ENCODE data around the gene ELF1.
"Not testable (repeated sequence)": the region's sequence is repeated elsewhere in the genome, so short reads cannot be mapped to it uniquely, and the experiment has no call there.

The ELF1 gene

GRCh38 chr13:41042419-41042818 lies 23.3 kb upstream of the ELF1 start:
- DNase-seq (ENCODE audit: low spot score), result not testable (repeated sequence)

- DNase-seq (ENCODE audit: low spot score), result no peak
These were observed 21.6 kb upstream of the ELF1 start for GRCh38 chr13:41040584-41041334.

- no peak for DNase-seq (ENCODE audit: low spot score)
These were observed 20.6 kb upstream of the ELF1 start for GRCh38 chr13:41039746-41040145.

GRCh38 chr13:41036557-41036956 lies 17.4 kb upstream of the ELF1 start:
- DNase-seq (ENCODE audit: low spot score), result not testable (repeated sequence)

GRCh38 chr13:41034881-41035280 lies 15.8 kb upstream of the ELF1 start:
- DNase-seq (ENCODE audit: low spot score), result no peak

- DNase-seq (ENCODE audit: low spot score), result no peak
These were observed 15.3 kb upstream of the ELF1 start for GRCh38 chr13:41034382-41034781.

- no peak for DNase-seq (ENCODE audit: low spot score)
These were observed 13.7 kb upstream of the ELF1 start for GRCh38 chr13:41032691-41033376.

GRCh38 chr13:41029629-41030028 lies 10.5 kb upstream of the ELF1 start:
- DNase-seq (ENCODE audit: low spot score), result no peak

GRCh38 chr13:41028051-41028450 lies 8.9 kb upstream of the ELF1 start:
- no peak for DNase-seq (ENCODE audit: low spot score)

GRCh38 chr13:41026788-41027187 lies 7.7 kb upstream of the ELF1 start:
- no peak for DNase-seq (ENCODE audit: low spot score)

GRCh38 chr13:41025518-41025917 lies 6.4 kb upstream of the ELF1 start:
- no peak for DNase-seq (ENCODE audit: low spot score)

- no peak for DNase-seq (ENCODE audit: low spot score)
These were observed 647 bp upstream of the ELF1 start for GRCh38 chr13:41019578-41020347.

- no peak for DNase-seq (ENCODE audit: low spot score)
These were observed 541 bp downstream of the ELF1 start for GRCh38 chr13:41018602-41018948.

GRCh38 chr13:41017817-41018601 lies 1.1 kb downstream of the ELF1 start:
- DNase-seq (ENCODE audit: low spot score), result no peak

- DNase-seq (ENCODE audit: low spot score), result peak; percentile 58
These were observed 2.0 kb downstream of the ELF1 start for GRCh38 chr13:41017159-41017558.

- no peak for DNase-seq (ENCODE audit: low spot score)
These were observed 3.2 kb downstream of the ELF1 start for GRCh38 chr13:41015920-41016319.

GRCh38 chr13:41013835-41014234 lies 5.3 kb downstream of the ELF1 start:
- DNase-seq (ENCODE audit: low spot score), result no peak

- DNase-seq (ENCODE audit: low spot score), result no peak
These were observed 6.6 kb downstream of the ELF1 start for GRCh38 chr13:41012536-41012935.

GRCh38 chr13:41011382-41011956 lies 7.6 kb downstream of the ELF1 start:
- no peak for DNase-seq (ENCODE audit: low spot score)

- DNase-seq (ENCODE audit: low spot score), result no peak
These were observed 10.7 kb downstream of the ELF1 start for GRCh38 chr13:41008349-41008980.

- DNase-seq (ENCODE audit: low spot score), result no peak
These were observed 11.4 kb downstream of the ELF1 start for GRCh38 chr13:41007744-41008128.

All from Ammon's horn (tissue), 1 donor.